ENCODE data around the gene MARCKSL1.
"Not testable (repeated sequence)": the region's sequence is repeated elsewhere in the genome, so short reads cannot be mapped to it uniquely, and the experiment has no call there.

MARCKSL1 gene

DNA sequence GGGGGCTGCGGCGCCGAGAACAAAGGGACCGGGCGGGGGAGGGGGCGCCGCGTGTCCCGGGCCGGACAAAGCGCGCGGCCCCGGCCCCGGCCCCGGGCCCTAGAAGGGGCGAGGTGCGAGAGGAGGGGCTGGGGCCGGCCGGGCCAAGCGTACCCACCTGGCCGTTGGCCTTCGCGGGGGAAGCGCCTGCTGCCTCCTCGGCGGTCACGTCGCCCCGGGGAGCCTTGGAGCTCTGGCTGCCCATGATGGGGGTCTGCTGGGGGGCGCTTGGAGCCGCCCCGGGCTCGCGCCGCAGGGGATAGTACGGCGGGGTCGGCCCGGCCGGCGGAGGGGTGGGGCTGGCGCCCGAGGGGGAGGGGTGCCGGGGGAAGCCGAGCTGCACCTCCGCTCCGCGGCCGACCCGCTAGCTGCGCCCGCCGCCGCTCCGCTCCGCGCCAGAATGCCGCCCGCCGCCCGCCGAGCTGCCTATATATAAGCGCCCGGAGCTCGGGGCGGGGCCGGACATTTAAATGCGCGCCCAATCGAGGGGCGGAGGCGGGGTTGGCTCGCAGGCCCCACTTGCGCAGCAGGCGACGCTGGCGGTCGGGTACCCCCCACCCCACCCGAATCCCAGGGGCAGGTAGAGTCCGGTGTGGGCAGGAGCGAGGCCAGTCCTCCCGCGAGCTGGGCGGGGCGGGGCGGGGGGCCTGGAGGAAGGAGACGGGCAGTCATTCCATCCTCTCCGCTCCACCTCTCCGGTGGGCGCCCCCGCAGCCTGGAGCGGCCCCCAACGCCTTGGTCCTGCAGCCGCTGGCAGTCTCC is at the start of gene MARCKSL1:
Gene MARCKSL1, minus strand, starts transcription at position 444 of the 801 bp plus-strand sequence. Its CDS starts 200 bp downstream, at position 244.
- peak; percentile 57 for DNase-seq

GRCh38 chr1:32380057-32380456 is 44.0 kb upstream of the MARCKSL1 start:
- DNase-seq, result peak; percentile 56

DNA sequence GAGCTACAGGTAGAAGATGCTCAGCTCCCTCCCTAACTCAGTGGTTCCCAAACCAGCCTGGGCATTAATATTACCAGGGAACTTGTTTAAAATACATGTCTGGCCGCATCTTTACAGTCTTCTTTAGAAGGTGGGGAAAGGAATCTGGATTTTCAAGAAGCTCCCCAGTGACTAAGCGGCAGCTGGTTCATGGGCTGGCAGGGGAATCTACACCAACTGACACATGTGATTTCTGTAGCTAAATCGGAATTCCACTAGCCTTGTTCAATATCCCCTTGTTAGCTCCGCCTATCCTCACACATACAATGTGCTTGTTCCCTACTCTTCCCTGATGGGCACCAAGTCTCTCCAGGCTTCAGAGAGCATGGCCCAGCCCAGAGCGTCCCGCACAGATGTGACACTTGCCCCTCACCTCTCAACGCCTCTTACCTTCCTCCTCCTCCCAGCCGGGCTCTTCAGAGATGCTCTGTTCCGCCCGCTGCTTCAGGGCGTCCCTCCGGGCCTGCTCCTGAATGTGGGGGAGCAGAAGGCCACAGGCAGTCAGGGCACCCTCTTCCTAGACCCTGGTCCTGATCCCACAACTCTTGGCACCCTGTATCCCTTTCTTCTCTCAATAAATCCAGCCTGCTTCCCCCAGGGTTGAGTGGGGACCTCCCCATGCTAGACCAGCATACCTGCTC is 41.6 kb upstream of the MARCKSL1 start:
- DNase-seq, result no peak

DNA sequence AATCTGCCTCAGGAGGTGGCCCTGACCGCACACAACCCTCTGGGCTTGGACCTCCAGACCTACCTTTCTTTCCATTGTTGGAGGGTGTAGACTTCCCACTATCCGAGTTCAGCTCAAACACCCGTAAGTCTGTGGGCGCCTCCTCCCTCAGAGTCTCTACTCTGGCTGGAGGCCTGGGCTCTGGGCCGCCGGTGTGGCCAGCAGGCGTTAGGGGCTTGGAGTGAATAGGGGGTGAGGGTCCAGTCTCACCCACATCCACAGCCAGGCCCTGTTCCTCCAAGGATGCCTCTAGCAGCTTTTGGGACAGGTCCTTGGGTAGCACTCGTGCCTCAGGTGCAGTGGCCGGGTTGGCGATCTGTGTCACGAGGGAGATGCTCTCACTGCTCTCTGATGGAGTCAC is 40.2 kb upstream of the MARCKSL1 start:
- DNase-seq, result no peak

GRCh38 chr1:32373996-32374592 is 38.1 kb upstream of the MARCKSL1 start:
- no peak for DNase-seq

GRCh38 chr1:32372149-32372756 is 36.2 kb upstream of the MARCKSL1 start:
- DNase-seq, result peak; percentile 28

DNA sequence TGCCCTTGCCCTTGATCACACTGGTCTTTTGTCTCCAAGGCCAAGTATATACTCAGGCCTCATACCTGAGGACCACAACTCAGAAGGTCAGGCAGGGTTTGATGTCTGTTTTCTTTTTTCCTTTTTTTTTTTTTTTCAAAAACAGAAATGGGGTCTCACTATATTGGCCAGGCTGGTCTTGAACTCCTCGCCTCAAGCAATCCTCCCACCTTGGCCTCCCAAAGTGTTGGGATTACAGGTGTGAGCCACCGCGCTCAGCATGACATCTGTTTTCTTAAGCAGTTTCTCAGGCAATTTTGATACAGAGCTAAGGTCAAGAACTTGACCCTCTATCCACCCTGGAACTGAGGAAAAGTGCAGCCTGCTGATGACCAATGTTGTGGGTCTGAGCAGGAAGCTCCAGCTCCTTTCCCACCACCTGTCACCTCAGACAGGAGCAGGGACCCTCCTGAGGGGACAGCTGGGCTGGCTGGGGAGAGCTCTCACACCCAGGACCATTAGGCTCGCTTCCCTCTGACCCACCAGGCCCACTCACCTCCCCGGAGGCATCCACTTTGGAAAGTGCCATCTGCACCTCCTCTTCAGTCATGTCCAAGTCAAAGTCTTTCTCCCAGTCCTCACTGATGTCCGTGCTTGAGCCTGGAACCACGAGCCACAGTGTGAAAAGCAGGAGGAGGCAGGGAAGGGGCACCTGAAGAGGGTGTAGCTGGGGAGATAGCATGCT is 32.0 kb upstream of the MARCKSL1 start:
- no peak for DNase-seq

GRCh38 chr1:32365445-32365844 is 29.4 kb upstream of the MARCKSL1 start:
- no peak for DNase-seq

- DNase-seq, result no peak
Observed at GRCh38 chr1:32364836-32365235, 28.8 kb upstream of the MARCKSL1 start.

DNA sequence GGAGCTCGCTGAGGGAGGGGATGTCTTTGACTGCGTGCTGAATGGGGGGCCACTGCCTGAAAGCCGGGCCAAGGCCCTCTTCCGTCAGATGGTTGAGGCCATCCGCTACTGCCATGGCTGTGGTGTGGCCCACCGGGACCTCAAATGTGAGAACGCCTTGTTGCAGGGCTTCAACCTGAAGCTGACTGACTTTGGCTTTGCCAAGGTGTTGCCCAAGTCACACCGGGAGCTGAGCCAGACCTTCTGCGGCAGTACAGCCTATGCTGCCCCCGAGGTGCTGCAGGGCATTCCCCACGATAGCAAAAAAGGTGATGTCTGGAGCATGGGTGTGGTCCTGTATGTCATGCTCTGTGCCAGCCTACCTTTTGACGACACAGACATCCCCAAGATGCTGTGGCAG is 27.7 kb upstream of the MARCKSL1 start:
- no peak for DNase-seq

DNA sequence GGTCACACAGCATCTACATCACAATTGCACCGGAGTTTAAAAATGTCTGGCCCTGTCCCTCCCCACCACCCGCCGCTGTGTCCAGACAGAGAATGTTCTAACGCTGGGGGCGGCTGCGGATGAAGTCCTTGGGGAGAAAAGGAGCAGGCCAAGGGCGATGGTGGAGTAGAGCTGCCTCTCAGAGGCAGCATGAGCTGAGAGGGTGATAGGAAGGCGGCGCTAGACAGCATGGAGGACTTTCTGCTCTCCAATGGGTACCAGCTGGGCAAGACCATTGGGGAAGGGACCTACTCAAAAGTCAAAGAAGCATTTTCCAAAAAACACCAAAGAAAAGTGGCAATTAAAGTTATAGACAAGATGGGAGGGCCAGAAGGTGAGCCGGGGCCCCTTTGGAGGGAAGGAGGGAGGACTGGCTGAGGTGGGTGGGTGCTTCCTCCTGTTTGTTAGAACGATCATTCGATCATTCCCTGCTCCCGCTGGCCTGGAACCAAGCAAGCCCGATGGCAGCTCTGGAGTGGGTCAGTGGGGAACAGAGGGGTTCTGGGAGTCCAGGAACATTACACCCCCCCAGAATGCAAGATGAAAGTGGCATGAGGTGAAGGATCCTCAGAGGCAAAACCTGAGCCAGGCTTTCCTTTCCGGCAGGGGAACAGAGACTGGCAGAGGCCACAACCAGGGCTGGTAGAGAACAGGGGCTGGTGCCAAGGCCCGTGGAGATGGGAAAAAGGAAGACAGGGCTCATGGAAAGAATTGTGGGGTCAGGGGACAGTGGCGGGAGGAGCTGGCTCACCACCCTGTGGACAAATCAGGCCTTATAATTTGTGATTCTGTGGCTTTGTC is 26.7 kb upstream of the MARCKSL1 start, which contains the start of the genes FAM229A and TSSK3:
Gene FAM229A, minus strand, starts transcription at position 12 of the 840 bp plus-strand sequence. CDS start 394 bp downstream, outside the sequence.
Gene TSSK3, plus strand, starts transcription at position 66 of the 840 bp plus-strand sequence. Its CDS starts 163 bp downstream, at position 229.
- no peak for DNase-seq

DNA sequence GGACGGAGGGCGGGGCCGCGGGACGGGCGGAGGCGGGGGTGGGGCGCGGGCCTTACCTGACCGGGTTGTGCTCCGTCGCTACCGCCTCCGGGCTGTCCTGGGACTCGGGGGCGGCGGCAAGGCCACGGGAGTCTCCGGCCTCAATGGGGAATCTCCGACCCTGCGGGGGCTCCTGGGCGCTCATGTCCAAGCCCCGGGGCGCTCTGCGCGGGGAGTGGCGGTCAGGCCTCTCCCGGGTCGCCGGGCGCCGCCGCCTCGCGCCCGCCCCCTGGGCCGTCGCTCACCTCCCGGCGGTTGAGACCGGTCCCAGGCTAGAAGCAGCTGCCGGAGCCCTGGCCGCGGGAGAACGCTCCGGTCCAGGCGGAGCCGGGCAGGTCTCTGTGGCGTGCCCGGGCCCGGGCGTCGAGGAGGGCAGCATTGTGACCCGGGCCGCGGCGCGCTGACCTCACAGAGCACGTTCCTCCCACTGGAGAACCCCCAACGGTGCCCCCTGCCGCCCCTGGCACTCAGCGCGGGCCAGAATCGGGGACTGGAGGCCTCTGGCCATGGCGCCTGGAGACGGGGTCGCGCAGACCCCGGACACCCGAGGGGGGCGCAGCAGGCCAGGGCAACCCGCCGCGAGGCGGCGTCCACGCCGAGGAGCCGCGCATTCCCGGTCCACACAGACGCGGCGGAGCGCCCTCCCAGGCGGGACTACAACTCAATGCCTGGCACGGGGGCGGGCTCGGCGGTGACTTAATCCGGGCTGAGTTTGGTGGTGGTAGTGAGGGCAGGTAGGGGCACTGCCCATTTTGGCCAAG is 25.8 kb upstream of the MARCKSL1 start:
- DNase-seq, result peak; percentile 18

DNA sequence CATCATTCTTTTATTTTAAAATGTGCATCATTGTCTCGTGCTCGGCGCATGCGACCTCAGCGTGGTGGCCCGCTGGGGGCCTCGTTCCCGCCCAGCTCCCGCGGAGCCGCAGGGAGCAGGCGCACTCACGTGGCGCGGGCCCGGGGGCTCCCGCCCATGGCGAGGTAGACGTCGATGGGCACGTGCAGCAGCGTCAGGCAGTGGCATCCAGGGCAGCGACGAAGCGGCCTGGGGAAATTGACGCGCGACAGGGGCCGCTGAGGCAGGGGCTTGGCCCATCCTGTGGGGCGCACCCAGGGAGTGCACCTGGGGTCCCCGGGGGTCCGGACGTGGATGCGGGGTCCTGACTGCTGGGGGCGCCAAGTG is 25.3 kb upstream of the MARCKSL1 start:
- DNase-seq, result no peak

- DNase-seq, result no peak
Observed at GRCh38 chr1:32358435-32358834, 22.4 kb upstream of the MARCKSL1 start.

DNA sequence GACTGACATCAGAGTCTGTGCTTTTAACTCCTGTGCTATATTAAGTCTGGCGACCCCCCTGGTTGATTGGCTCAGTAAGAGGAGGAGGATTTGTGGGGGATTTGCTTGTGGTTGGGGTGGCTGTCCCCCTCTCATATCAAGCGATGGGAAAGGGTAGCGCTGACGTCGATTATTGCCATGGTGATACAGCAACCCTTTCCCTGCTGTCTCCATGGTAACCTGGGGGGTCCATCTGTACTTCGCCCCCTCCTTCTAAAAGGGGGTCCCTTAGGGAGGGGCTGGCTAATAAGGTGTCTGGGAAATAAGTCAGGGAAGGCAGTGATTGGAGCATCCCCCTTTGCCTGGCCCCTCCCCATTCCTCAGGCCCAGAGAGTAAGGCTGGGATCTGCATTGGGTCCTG is 21.6 kb upstream of the MARCKSL1 start:
- no peak for DNase-seq

- no peak for DNase-seq
Observed at GRCh38 chr1:32356478-32356877, 20.4 kb upstream of the MARCKSL1 start.

GRCh38 chr1:32355778-32356177 is 19.7 kb upstream of the MARCKSL1 start:
- not testable (repeated sequence) for DNase-seq

DNA sequence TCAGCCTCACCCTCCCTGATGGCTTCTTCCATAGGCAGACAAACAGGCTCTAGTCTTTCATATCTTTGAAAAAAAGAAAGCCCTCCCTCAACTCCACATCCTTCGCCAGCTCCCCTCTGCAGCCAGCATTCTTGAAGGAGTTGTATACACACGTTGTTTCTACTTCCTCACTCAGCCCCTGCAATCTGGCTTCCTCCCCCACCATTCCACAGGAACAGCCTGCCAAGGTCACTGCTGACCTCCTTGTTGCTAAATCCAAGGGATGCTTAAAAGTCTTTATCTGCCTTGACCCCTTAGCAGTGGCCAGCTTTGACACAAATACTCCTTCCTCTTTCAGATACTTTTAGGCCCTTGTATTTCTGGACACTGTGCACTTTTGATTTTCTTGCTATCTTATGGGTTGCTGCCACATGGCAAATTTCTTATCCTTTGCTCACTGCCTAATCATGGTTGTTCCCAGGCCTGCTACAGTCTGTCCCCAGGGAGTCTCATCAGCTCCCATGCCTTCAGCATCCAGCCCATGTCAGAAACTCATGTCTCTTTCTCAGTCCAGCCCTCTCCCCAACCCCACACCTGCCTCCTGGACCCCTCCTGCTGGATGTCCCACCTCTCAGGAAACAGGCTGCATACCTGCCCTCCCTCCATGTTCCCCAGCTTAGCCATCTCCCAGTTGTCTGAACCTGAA is 18.0 kb upstream of the MARCKSL1 start:
- no peak for DNase-seq

GRCh38 chr1:32353431-32353830 is 17.4 kb upstream of the MARCKSL1 start:
- no peak for DNase-seq

GRCh38 chr1:32352831-32353383 is 16.9 kb upstream of the MARCKSL1 start:
- no peak for DNase-seq
